Activated T-cell treated with anti-CD3 and anti-CD28 coated beads, Interleukin-2, amount 50 U/mL, for 4 hours (primary cell): ENCODE measurements around the gene ITIH2. TPM values are rescaled to one million over a fixed set of nuclear protein-coding genes. Genes with fewer than 3 reads are reported as not detected.
"Not testable (repeated sequence)": the region's sequence is repeated elsewhere in the genome, so short reads cannot be mapped to it uniquely, and the experiment has no call there.

Source experiments
- ATAC-seq, 2 donors: fragments of 200-7000 bp; cut with Tn5 transposase; one replicate each; pipeline ENCODE4 v1.10.0; 2021
- DNase-seq: peaks from one replicate; pipeline ENCODE4 v3.0.0-alpha.2; 2020
- H3K27me3 Mint-ChIP-seq: one replicate; pipeline ENCODE4 v1.8.0; 2021; ENCODE audit warnings: low read depth, mixed read lengths
- H3K36me3 Mint-ChIP-seq: one replicate; pipeline ENCODE4 v1.8.0; 2022; ENCODE audit warnings: mixed read lengths; ENCODE audit not compliant: insufficient read depth
- H3K4me1 Mint-ChIP-seq: one replicate; pipeline ENCODE4 v1.8.0; 2021; ENCODE audit warnings: low read depth, mixed read lengths
- H3K4me3 Mint-ChIP-seq: one replicate; pipeline ENCODE4 v1.8.0; 2021; ENCODE audit warnings: mild to moderate bottlenecking, moderate library complexity, mixed read lengths
- H3K9me3 Mint-ChIP-seq: one replicate; pipeline ENCODE4 v1.8.0; 2021; ENCODE audit warnings: mixed read lengths
- total RNA-seq, 3 donors: library from RNA; stranded (reverse); gene quantifications; one replicate each; pipeline ENCODE4 v1.2.1, GENCODE V29; 2021

Gene ITIH2
- total RNA-seq, 3 donors from 2014 or later = 0.32 to 0.71 (median 0.38) TPM

- H3K4me3 Mint-ChIP-seq, H3K4me1 Mint-ChIP-seq, H3K27me3 Mint-ChIP-seq, H3K9me3 Mint-ChIP-seq, ATAC-seq, DNase-seq: not testable (repeated sequence)
- peaks cover 15% of the 10 kb centered on the region for H3K36me3 Mint-ChIP-seq
Measured at GRCh38 chr10:7748637-7749036, 45.5 kb downstream of the ITIH2 start.

- no peak overlapping the region for H3K4me3 Mint-ChIP-seq
- H3K9me3 Mint-ChIP-seq = no peaks in the 10 kb centered on the region
- H3K36me3 Mint-ChIP-seq = peaks cover 24% of the 10 kb centered on the region
- DNase-seq (no peak), ATAC-seq (no peak)
- H3K4me1 Mint-ChIP-seq = no peaks in the 10 kb centered on the region
- no peaks in the 10 kb centered on the region for H3K27me3 Mint-ChIP-seq
Measured at GRCh38 chr10:7750222-7750621, 47.1 kb downstream of the ITIH2 start.

GRCh38 chr10:7752251-7752650 lies 49.1 kb downstream of the ITIH2 start:
- H3K36me3 Mint-ChIP-seq = peaks cover 28% of the 10 kb centered on the region
- H3K4me3 Mint-ChIP-seq = no peak overlapping the region
- H3K4me1 Mint-ChIP-seq = no peaks in the 10 kb centered on the region
- H3K27me3 Mint-ChIP-seq = no peaks in the 10 kb centered on the region
- DNase-seq (no peak), ATAC-seq (no peak)
- H3K9me3 Mint-ChIP-seq = no peaks in the 10 kb centered on the region

- no peak for ATAC-seq
- Mint-ChIP-seq H3K36me3 (peaks cover 40% of the 10 kb centered on the region), H3K4me1 (no peaks in the 10 kb centered on the region), H3K27me3 (no peaks in the 10 kb centered on the region), H3K9me3 (no peaks in the 10 kb centered on the region), H3K4me3 (no peak overlapping the region)
- DNase-seq = no peak
Measured at GRCh38 chr10:7755103-7755502, 52.0 kb downstream of the ITIH2 start.

- Mint-ChIP-seq H3K36me3 (peaks cover 47% of the 10 kb centered on the region), H3K4me1 (no peaks in the 10 kb centered on the region)
Measured at GRCh38 chr10:7756360-7756992, 53.4 kb downstream of the ITIH2 start.

GRCh38 chr10:7763929-7764328 lies 60.8 kb downstream of the ITIH2 start:
- Mint-ChIP-seq H3K9me3 (no peaks in the 10 kb centered on the region), H3K4me3 (no peak overlapping the region), H3K36me3 (peaks cover 39% of the 10 kb centered on the region), H3K27me3 (no peaks in the 10 kb centered on the region), H3K4me1 (no peaks in the 10 kb centered on the region)
- ATAC-seq (no peak), DNase-seq (no peak)

More at GRCh38 chr10:7756360-7756992, 53.4 kb downstream of the ITIH2 start:
- H3K4me3 Mint-ChIP-seq = no peak overlapping the region
- H3K27me3 Mint-ChIP-seq = no peaks in the 10 kb centered on the region
- H3K9me3 Mint-ChIP-seq = no peaks in the 10 kb centered on the region
- no peak for DNase-seq
- no peak for ATAC-seq

GRCh38 chr10:7766241-7766640 lies 63.1 kb downstream of the ITIH2 start:
- H3K36me3 Mint-ChIP-seq = peaks cover 38% of the 10 kb centered on the region
- no peaks in the 10 kb centered on the region for H3K9me3 Mint-ChIP-seq
- no peak for ATAC-seq

GRCh38 chr10:7767209-7767608 lies 64.1 kb downstream of the ITIH2 start:
- peaks cover 40% of the 10 kb centered on the region for H3K36me3 Mint-ChIP-seq
- H3K4me3 Mint-ChIP-seq = no peak overlapping the region
- ATAC-seq (no peak), DNase-seq (no peak)
- H3K27me3 Mint-ChIP-seq = no peaks in the 10 kb centered on the region
- H3K9me3 Mint-ChIP-seq = no peaks in the 10 kb centered on the region
- no peaks in the 10 kb centered on the region for H3K4me1 Mint-ChIP-seq

More at GRCh38 chr10:7766241-7766640, 63.1 kb downstream of the ITIH2 start:
- H3K27me3 Mint-ChIP-seq = no peaks in the 10 kb centered on the region
- H3K4me3 Mint-ChIP-seq = no peak overlapping the region
- no peaks in the 10 kb centered on the region for H3K4me1 Mint-ChIP-seq
- DNase-seq = no peak

GRCh38 chr10:7768417-7768816 lies 65.3 kb downstream of the ITIH2 start:
- ATAC-seq (no peak), DNase-seq (no peak)
- no peak overlapping the region for H3K4me3 Mint-ChIP-seq

GRCh38 chr10:7773845-7774801 lies 71.0 kb downstream of the ITIH2 start:
- no peaks in the 10 kb centered on the region for H3K4me1 Mint-ChIP-seq
- no peak overlapping the region for H3K4me3 Mint-ChIP-seq
- no peak for DNase-seq
- no peaks in the 10 kb centered on the region for H3K9me3 Mint-ChIP-seq
- no peaks in the 10 kb centered on the region for H3K27me3 Mint-ChIP-seq
- peaks cover 48% of the 10 kb centered on the region for H3K36me3 Mint-ChIP-seq
- ATAC-seq = no peak

More at GRCh38 chr10:7768417-7768816, 65.3 kb downstream of the ITIH2 start:
- H3K27me3 Mint-ChIP-seq = no peaks in the 10 kb centered on the region
- no peaks in the 10 kb centered on the region for H3K4me1 Mint-ChIP-seq
- peaks cover 41% of the 10 kb centered on the region for H3K36me3 Mint-ChIP-seq
- H3K9me3 Mint-ChIP-seq = no peaks in the 10 kb centered on the region

GRCh38 chr10:7776777-7777176 lies 73.7 kb downstream of the ITIH2 start:
- no peaks in the 10 kb centered on the region for H3K9me3 Mint-ChIP-seq
- H3K4me1 Mint-ChIP-seq = peaks cover 5% of the 10 kb centered on the region
- DNase-seq (no peak), ATAC-seq (no peak)
- no peak overlapping the region for H3K4me3 Mint-ChIP-seq
- H3K27me3 Mint-ChIP-seq = no peaks in the 10 kb centered on the region
- H3K36me3 Mint-ChIP-seq = peaks cover 51% of the 10 kb centered on the region

GRCh38 chr10:7782194-7782593 lies 79.1 kb downstream of the ITIH2 start:
- H3K4me3 Mint-ChIP-seq, H3K27me3 Mint-ChIP-seq, DNase-seq, ATAC-seq, H3K9me3 Mint-ChIP-seq: not testable (repeated sequence)
- H3K4me1 Mint-ChIP-seq = peaks cover 22% of the 10 kb centered on the region
- H3K36me3 Mint-ChIP-seq = peaks cover 33% of the 10 kb centered on the region

GRCh38 chr10:7786430-7786829 lies 83.3 kb downstream of the ITIH2 start:
- ATAC-seq = no peak
- no peaks in the 10 kb centered on the region for H3K9me3 Mint-ChIP-seq
- no peak overlapping the region for H3K4me3 Mint-ChIP-seq
- DNase-seq = no peak
- peaks cover 39% of the 10 kb centered on the region for H3K4me1 Mint-ChIP-seq
- no peaks in the 10 kb centered on the region for H3K27me3 Mint-ChIP-seq
- peaks cover 15% of the 10 kb centered on the region for H3K36me3 Mint-ChIP-seq

- peaks cover 47% of the 10 kb centered on the region for H3K4me1 Mint-ChIP-seq
- H3K9me3 Mint-ChIP-seq = no peaks in the 10 kb centered on the region
- no peak overlapping the region for H3K4me3 Mint-ChIP-seq
- H3K36me3 Mint-ChIP-seq = peaks cover 18% of the 10 kb centered on the region
- DNase-seq (no peak), ATAC-seq (peak; percentile 13)
- H3K27me3 Mint-ChIP-seq = no peaks in the 10 kb centered on the region
Measured at GRCh38 chr10:7787150-7787856, 84.2 kb downstream of the ITIH2 start.
